ENCODE results near the gene NUP107. TPM values are rescaled to one million over a fixed set of nuclear protein-coding genes. Genes with fewer than 3 reads are reported as not detected.

The NUP107 gene
- total RNA-seq, 1 experiment from 2014 or later: 99.0 TPM

GRCh38 chr12:68769941-68770340, 83.2 kb downstream of the NUP107 start (continued):
- TF ChIP-seq EZH2phosphoT487 (IDR thresholded peaks at IDR 0.05; ENCODE audit: borderline replicate concordance) (no peak), SRF (IDR thresholded peaks at IDR 0.05; ENCODE audit: low read depth) (no peak), POLR2A (IDR thresholded peaks at IDR 0.05; ENCODE audit: borderline replicate concordance, extremely low read depth, insufficient read depth, insufficient read length) (no peak), FOSL1 (IDR thresholded peaks at IDR 0.05; ENCODE audit: low read depth) (no peak), SP1 (IDR thresholded peaks at IDR 0.05; ENCODE audit: low read depth) (no peak), RAD21 (IDR thresholded peaks at IDR 0.05; ENCODE audit: low read depth) (no peak)

GRCh38 chr12:68771223-68771925, 84.6 kb downstream of the NUP107 start:
- ATAC-seq (no peak), DNase-seq (ENCODE audit: low read depth, low spot score) (no peak)
- Histone ChIP-seq H3K27me3 (ENCODE audit: insufficient read depth, low read length) (no peaks in the 10 kb centered on the region), H3K4me2 (ENCODE audit: low read length) (no peak overlapping the region), H3K4me3 (replicated peaks in 1 of 2; ENCODE audit: low read depth in 1 of 2, low read length in 2 of 2) (no peak overlapping the region), H3K9me2 (ENCODE audit: insufficient read depth) (no peaks in the 10 kb centered on the region), H2AFZ (ENCODE audit: low read depth, low read length, poor library complexity, severe bottlenecking) (no peak overlapping the region), H3K4me1 (ENCODE audit: control insufficient read depth in 1 of 2, insufficient read depth in 2 of 2, low read length in 2 of 2) (no peaks in the 10 kb centered on the region), H3K36me3 (ENCODE audit: control insufficient read depth in 1 of 2, insufficient read depth in 2 of 2, low read length in 2 of 2) (no peaks in the 10 kb centered on the region; a peak in 2 of 4 replicates), H4K20me1 (ENCODE audit: insufficient read depth) (no peaks in the 10 kb centered on the region), H3K9ac (ENCODE audit: low read length) (no peak overlapping the region), H3K9me3 (ENCODE audit: control insufficient read depth in 1 of 2, insufficient read depth in 1 of 2, low read depth in 1 of 2, low read length in 2 of 2) (no peaks in the 10 kb centered on the region), H3K79me2 (ENCODE audit: insufficient read depth, low read length) (no peaks in the 10 kb centered on the region), H3K27ac (ENCODE audit: low read depth, low read length) (no peak overlapping the region)
- BruUV-seq (replicated peaks): no TSS peak
- TF ChIP-seq EZH2phosphoT487 (IDR thresholded peaks at IDR 0.05; ENCODE audit: borderline replicate concordance) (no peak), JUND (IDR thresholded peaks at IDR 0.05) (no peak), EGR1 (IDR thresholded peaks at IDR 0.05; ENCODE audit: low read depth) (no peak), ATF3 (IDR thresholded peaks at IDR 0.05) (no peak), CTCF (IDR thresholded peaks at IDR 0.05 in 2 of 3, conservative IDR thresholded peaks at IDR 0.05 in 1 of 3; ENCODE audit: borderline replicate concordance in 1 of 3, insufficient read depth in 1 of 3, low read depth in 2 of 3, low read length in 2 of 3) (no peak), RAD21 (IDR thresholded peaks at IDR 0.05; ENCODE audit: low read depth) (no peak), CBX3 (IDR thresholded peaks at IDR 0.05; ENCODE audit: low read depth) (no peak), EZH2 (IDR thresholded peaks at IDR 0.05) (no peak), FOSL1 (IDR thresholded peaks at IDR 0.05; ENCODE audit: low read depth) (no peak), SIN3A (IDR thresholded peaks at IDR 0.05; ENCODE audit: low read depth) (no peak), SP1 (IDR thresholded peaks at IDR 0.05; ENCODE audit: low read depth) (no peak), YY1 (IDR thresholded peaks at IDR 0.05; ENCODE audit: extremely low read depth, insufficient replicate concordance, low read depth, low read length) (no peak), ZNF274 (IDR thresholded peaks at IDR 0.05; ENCODE audit: low read depth, low read length) (no peak), POLR2A (IDR thresholded peaks at IDR 0.05; ENCODE audit: borderline replicate concordance, extremely low read depth, insufficient read depth, insufficient read length) (no peak)
- RAD21 ChIA-PET (ENCODE audit: low non-redundant PET in 1 of 2, low total read pairs in 2 of 2, uncharacterized antibody in 2 of 2, unreplicated experiment in 2 of 2): no interaction called here
- CTCF ChIA-PET: no interaction called here
- POLR2A ChIA-PET: no interaction called here
- intact Hi-C loops (cut with micrococcal nuclease): no loop called here
